HG03064 (cell line): ENCODE data around the gene SNX12.

Source experiments
- ATAC-seq: cut with Tn5 transposase; IDR thresholded peaks from one replicate; pipeline ENCODE4 v1.9.1; 2021; ENCODE audit warnings: low read depth; ENCODE audit not compliant: unreplicated experiment

Gene SNX12

GRCh38 chrX:71068044-71068918, at the start of gene SNX12:
Gene SNX12 (minus strand): TSS chrX:71068334. CDS start chrX:71068306, 28 bp downstream.
- ATAC-seq: peak; percentile 97

- ATAC-seq: no peak
Observed at GRCh38 chrX:71117358-71117757, 49.2 kb upstream of the SNX12 start.

GRCh38 chrX:71111921-71112431, 43.8 kb upstream of the SNX12 start:
- no peak for ATAC-seq

- peak; percentile 92 for ATAC-seq
Observed at GRCh38 chrX:71111141-71111843, 43.2 kb upstream of the SNX12 start, which contains the start of gene IL2RG. Gene IL2RG (minus strand): TSS chrX:71111577. CDS start chrX:71111539, 38 bp downstream.

GRCh38 chrX:71109051-71109450, 40.9 kb upstream of the SNX12 start:
- no peak for ATAC-seq

- ATAC-seq: no peak
Observed at GRCh38 chrX:71107762-71108360, 39.7 kb upstream of the SNX12 start.

- no peak for ATAC-seq
Observed at GRCh38 chrX:71107245-71107644, 39.1 kb upstream of the SNX12 start.

- ATAC-seq: no peak
Observed at GRCh38 chrX:71106427-71106826, 38.3 kb upstream of the SNX12 start, which contains the start of gene CXorf65. Gene CXorf65 (minus strand): TSS chrX:71106740. CDS start chrX:71106556, 184 bp downstream.

- ATAC-seq: no peak
Observed at GRCh38 chrX:71105628-71106027, 37.5 kb upstream of the SNX12 start.

- ATAC-seq: no peak
Observed at GRCh38 chrX:71103110-71103983, 35.2 kb upstream of the SNX12 start.

GRCh38 chrX:71102292-71102691, 34.2 kb upstream of the SNX12 start:
- ATAC-seq: no peak

- ATAC-seq: no peak
Observed at GRCh38 chrX:71100581-71101505, 32.7 kb upstream of the SNX12 start.

GRCh38 chrX:71099736-71100135, 31.6 kb upstream of the SNX12 start:
- no peak for ATAC-seq

- ATAC-seq: no peak
Observed at GRCh38 chrX:71098951-71099506, 30.9 kb upstream of the SNX12 start.

- no peak for ATAC-seq
Observed at GRCh38 chrX:71098302-71098701, 30.2 kb upstream of the SNX12 start.

- ATAC-seq: no peak
Observed at GRCh38 chrX:71096760-71097032, 28.6 kb upstream of the SNX12 start.

- no peak for ATAC-seq
Observed at GRCh38 chrX:71095981-71096759, 28.0 kb upstream of the SNX12 start.

GRCh38 chrX:71095555-71095980, 27.4 kb upstream of the SNX12 start, which contains the start of gene FOXO4:
Gene FOXO4 (plus strand): TSS chrX:71095851. CDS start chrX:71096529, 678 bp downstream.
- peak; percentile 78 for ATAC-seq
